Mononuclear cell (primary cell): ENCODE measurements around the gene MESD. TPM values are rescaled to one million over a fixed set of nuclear protein-coding genes. Genes with fewer than 3 reads are reported as not detected.
"Not testable (repeated sequence)": the region's sequence is repeated elsewhere in the genome, so short reads cannot be mapped to it uniquely, and the experiment has no call there.

ENCODE experiments used
- H3K27me3 ChIP-seq: 2 replicates; pipeline ENCODE4 v1.6.0; 2011; ENCODE audit warnings: low read length, control low read depth; ENCODE audit not compliant: insufficient read depth
- H3K4me1 ChIP-seq: 2 replicates; pipeline ENCODE4 v1.5.1; 2011; ENCODE audit warnings: mild to moderate bottlenecking, low read length, control low read depth; ENCODE audit not compliant: insufficient read depth
- H3K4me3 ChIP-seq: 2 replicates; pipeline ENCODE4 v1.5.1; 2011; ENCODE audit warnings: mild to moderate bottlenecking, low read length, moderate library complexity
- H3K9me3 ChIP-seq: 2 replicates; pipeline ENCODE4 v1.5.1; 2011; ENCODE audit warnings: low read depth, mild to moderate bottlenecking, control low read depth, low read length
- total RNA-seq: library from RNA; depleted of rRNA; stranded (reverse); fragments of >200 nt; gene quantifications from one replicate; pipeline ENCODE4 v1.2.3, GENCODE V29; 2012

Gene MESD
- total RNA-seq, 1 donor, result 8.6 TPM

DNA sequence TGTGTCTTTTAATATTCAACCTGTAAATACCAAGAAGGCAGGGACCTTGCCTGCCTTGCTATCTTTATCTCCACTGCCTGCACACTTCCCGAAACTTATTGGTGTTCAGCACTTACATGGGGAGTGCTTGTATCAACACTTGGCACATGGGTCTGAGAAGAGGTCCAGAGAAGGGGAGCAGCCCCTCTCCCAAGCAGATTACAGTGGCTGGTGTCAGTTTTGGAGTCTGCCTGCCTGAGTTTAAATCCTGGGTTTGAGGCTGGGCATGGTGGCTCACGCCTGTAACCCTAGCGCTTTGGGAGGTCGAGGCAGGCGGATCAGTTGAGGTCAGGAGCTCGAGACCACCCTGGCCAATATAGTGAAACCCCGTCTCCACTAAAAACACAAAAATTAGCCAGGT lies 20.3 kb downstream of the MESD start:
- Histone ChIP-seq H3K27me3 (no peaks in the 10 kb centered on the region), H3K4me3 (no peak overlapping the region), H3K4me1 (no peaks in the 10 kb centered on the region), H3K9me3 (no peaks in the 10 kb centered on the region)

DNA sequence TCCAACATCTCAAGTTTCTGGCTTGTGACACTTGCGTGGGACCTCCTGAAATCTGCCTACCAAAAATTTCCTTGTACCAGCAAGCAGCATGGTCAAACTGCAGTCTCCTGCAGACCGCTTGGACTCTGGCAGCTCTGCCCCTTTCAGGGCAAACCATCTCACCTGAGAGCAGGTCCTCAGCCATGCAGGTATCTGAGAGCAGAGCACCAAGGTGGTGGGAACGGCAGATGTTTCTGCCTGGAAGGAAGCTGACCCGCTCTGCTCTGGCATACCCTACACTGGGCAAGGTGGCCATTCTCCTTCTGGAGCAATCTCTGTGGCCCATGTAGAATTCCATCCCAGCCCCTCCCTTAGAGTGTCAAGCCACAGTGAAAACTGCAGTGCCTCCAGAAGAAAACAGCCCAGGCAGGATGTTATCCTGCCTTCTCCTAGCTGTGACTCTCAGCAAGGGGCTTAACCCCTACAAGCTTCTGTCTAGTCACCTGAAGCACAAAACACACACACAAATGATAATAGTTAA lies 21.6 kb downstream of the MESD start:
- no peak overlapping the region for H3K4me3 ChIP-seq
- H3K9me3 ChIP-seq, result no peaks in the 10 kb centered on the region
- H3K4me1 ChIP-seq, result no peaks in the 10 kb centered on the region

DNA sequence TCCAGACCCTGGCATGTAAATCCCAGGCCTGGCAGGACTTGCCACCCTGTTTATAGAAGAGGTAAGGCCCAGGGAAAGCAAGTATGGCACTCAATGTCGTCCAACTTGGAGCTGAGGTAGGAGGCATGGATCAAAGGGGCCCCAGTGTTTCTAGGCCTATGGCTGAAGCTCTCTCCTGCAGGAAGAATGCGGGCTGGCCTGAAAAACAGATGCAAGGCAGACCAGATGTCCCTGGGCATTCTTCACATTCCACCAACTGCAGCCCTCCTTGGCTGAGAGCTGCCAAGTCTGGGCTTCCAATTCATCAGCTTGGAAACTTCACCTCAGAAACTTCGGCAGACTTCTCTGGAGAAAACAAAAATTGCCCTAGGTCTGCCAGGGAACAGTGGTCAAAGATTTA lies 22.2 kb downstream of the MESD start:
- no peak overlapping the region for H3K4me3 ChIP-seq
- H3K4me1 ChIP-seq, result no peaks in the 10 kb centered on the region
- no peaks in the 10 kb centered on the region for H3K9me3 ChIP-seq
- no peaks in the 10 kb centered on the region for H3K27me3 ChIP-seq

More for the DNA sequence above, 21.6 kb downstream of the MESD start:
- H3K27me3 ChIP-seq, result no peaks in the 10 kb centered on the region

DNA sequence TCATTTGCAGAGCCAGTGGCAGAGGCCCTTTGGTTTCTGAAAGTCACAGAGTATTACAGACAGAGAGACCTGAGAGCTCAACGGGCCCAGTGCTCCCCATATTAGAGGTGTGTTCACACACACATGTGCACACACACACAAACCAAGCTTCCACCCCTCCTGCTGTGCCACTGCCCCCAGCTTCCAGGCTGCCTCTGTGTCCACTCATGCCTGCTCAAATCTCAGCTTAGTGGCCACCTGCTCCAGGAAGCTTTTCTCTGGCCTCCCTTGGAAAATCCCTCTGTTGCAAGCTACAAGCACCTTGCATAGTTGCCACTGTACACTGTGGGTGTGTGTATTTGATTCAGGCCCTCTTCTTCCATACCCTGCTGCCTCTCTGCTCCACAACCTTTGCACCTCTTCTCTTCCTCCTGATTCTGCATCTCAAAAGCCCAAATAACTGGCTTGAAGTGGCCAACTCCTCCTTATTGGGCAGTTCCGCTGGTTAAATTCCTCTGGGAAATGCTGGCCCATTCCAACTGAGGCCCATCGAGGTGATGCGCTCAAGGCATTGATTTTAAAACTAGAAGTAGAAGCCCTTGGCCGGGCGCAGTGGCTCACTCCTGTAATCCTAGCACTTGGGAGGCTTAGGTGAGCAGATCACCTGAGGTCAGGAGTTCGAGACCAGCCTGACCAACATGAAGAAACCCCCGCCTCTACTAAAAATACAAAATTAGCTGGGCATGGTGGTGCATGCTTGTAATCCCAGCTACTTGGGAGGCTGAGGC lies 23.0 kb downstream of the MESD start:
- Histone ChIP-seq H3K4me1 (no peaks in the 10 kb centered on the region), H3K27me3 (no peaks in the 10 kb centered on the region), H3K4me3 (no peak overlapping the region), H3K9me3 (no peaks in the 10 kb centered on the region)

DNA sequence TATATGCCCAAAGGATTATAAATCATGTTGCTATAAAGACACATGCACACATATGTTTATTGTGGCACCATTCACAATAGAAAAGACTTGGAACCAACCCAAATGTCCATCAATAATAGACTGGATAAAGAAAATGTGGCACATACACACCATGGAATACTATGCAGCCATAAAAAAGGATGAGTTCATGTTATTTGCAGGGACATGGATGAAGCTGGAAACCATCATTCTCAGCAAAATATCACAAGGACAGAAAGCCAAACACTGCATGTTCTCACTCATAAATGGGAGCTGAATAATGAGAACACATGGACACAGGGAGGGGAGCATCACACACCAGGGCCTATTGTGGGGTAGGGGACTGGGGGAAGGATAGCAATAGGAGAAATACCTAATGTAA lies 24.2 kb downstream of the MESD start:
- H3K4me1 ChIP-seq, H3K27me3 ChIP-seq, H3K4me3 ChIP-seq, H3K9me3 ChIP-seq: not testable (repeated sequence)

DNA sequence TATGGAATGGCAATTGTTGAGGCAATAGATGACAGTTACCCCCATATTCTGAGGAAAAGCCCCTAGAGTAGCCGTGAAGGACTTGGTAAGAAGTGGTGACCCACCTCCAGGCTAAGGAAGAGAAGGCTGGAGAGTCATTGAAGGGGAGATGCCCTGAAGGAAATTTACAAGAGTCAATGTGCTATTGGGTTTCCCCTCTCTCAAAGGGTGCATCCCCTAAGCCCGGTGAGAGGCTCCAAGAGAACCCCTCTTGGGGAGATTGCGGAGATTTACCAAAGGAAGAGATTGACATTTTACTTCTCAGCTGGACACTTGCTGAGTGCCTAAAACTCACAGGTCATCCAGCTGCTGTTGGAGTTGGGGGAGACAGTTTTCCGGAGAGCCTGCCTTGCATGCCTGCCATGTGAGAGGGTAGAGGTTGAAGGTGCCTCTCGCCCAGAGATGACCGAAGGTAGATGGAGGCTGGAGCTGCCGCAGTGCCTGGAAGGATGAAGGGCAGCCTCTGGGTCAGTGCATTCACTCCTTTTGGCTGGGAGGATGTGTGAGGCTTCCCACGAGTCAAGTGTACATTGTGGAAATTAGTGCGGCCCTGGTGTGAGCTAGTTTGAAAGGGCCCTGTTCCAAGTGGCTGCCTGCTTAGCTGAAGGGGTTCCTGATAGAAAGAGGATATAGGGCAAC lies 30.7 kb downstream of the MESD start:
- no peaks in the 10 kb centered on the region for H3K9me3 ChIP-seq
- no peak overlapping the region for H3K4me3 ChIP-seq
- no peaks in the 10 kb centered on the region for H3K27me3 ChIP-seq
- H3K4me1 ChIP-seq, result peaks cover 7% of the 10 kb centered on the region

DNA sequence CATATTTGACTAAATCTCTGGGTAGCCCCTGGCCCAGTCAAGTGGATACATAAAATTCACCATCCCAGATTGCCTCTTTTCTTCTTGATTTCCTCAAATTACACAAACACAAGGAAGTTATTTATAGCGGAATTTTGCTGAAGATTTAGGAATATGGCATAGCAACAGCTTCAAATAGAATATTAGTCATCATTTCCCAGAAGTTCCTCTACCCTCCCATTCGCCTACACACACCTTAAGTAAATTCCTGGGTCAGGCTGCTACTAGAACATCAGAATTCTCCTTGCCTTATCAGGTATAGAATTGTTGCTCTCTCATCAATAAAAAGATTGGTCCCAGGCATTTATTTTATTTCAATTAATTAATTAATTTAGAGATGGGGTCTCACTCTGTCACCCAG lies 31.6 kb downstream of the MESD start:
- peaks cover 7% of the 10 kb centered on the region for H3K4me1 ChIP-seq
- no peak overlapping the region for H3K4me3 ChIP-seq
- H3K27me3 ChIP-seq, result no peaks in the 10 kb centered on the region
- H3K9me3 ChIP-seq, result no peaks in the 10 kb centered on the region

DNA sequence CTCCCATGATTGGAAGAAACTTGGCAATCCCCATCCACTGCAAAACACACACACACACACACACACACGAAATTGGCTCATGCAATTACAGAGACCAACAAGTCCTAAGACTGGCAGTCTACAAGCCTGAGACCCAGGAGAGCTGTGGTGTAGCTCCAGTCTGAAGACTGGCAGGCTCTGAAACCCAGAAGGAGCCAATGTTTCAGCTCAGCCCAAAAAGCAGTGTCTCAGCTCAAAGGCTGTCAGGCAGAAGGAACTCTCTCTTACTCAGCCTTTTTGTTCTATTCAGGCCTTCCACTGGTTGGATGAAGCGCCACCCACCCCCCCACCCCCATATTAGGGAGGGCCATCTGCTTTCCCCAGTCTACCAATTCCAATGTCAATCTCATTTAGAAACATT lies 32.1 kb downstream of the MESD start:
- H3K4me3 ChIP-seq, result no peak overlapping the region
- no peaks in the 10 kb centered on the region for H3K9me3 ChIP-seq
- no peaks in the 10 kb centered on the region for H3K27me3 ChIP-seq
- H3K4me1 ChIP-seq, result peaks cover 7% of the 10 kb centered on the region

DNA sequence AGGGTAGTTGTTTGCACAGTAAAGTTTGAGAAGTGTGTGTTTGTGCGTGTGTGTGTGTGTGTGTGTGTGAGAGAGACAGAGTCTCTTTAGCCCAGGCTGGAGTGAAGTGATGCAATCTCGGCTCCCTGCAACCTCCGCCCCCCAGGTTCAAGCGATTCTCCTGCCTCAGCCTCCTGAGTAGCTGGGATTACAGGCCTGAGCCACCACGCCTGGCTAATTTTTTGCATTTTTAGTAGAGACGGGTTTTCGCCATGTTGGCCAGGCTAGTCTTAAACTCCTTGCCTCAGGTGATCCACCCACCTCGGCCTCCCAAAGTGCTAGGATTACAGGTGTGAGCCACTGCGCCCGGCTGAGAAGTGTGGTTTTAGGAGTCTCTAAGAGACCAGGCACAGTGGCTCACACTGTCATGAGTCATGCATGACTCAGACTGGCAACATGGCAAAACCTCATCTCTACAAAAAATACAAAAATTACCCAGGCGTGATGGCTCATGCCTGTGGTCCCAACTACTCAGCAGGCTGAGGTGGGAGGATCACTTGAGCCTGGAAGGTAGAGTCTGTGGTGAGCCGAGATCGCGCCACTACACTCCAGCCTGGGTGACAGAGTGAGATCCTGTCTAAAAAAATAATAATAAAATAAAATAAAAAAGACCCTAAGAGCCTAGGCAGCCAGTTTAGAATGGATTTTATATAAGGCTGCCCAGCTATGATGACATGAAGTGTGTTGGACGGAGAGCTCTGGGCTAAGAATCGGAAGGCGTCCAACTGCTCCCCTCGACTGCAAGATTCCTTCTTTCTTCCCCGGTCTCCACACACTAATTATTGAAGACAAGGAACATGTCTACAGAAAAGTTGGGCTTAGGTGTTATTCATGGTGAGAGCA lies 33.8 kb downstream of the MESD start:
- not testable (repeated sequence) for H3K4me3 ChIP-seq, H3K4me1 ChIP-seq, H3K27me3 ChIP-seq, H3K9me3 ChIP-seq

DNA sequence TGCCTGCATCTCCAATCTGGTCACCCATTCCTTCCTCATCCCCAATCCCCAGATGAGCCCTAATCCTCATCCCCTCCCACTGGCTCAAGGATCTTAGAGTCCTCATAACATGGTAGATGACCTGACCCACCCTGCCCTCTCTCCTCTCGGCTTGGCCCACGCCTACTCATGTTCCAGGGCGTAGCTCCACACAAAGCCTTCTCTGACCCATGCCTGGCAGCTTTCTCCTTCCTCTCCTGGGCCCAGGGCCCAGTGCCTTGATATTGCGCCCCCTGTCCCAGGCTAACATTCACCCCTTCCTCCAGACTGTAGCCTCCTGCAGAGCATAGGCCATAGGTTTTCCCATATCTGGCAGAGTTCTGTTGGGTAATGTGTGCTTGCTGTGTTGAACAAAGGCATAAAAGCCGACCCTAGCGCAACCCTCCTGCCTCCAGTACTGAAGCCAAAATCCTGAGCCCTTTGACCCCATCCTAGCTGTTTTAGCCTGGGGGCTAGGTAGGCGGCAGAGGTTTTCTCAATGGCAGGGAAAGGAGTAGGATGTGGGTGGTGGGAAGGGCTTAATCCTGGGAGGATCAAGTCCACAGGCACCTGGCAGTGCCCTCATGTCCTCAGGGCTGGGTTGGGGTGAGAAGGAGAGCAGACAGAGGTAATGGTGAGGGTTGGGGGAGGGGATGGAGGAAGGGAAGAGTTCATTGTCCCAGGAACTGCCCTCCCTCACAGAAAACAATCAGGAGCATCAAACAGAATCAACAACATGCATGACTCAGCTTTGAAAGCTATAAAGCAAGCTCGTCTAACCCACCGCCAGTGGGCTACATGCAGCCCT lies 35.5 kb downstream of the MESD start:
- Histone ChIP-seq H3K4me1 (peaks cover 7% of the 10 kb centered on the region), H3K4me3 (no peak overlapping the region)

DNA sequence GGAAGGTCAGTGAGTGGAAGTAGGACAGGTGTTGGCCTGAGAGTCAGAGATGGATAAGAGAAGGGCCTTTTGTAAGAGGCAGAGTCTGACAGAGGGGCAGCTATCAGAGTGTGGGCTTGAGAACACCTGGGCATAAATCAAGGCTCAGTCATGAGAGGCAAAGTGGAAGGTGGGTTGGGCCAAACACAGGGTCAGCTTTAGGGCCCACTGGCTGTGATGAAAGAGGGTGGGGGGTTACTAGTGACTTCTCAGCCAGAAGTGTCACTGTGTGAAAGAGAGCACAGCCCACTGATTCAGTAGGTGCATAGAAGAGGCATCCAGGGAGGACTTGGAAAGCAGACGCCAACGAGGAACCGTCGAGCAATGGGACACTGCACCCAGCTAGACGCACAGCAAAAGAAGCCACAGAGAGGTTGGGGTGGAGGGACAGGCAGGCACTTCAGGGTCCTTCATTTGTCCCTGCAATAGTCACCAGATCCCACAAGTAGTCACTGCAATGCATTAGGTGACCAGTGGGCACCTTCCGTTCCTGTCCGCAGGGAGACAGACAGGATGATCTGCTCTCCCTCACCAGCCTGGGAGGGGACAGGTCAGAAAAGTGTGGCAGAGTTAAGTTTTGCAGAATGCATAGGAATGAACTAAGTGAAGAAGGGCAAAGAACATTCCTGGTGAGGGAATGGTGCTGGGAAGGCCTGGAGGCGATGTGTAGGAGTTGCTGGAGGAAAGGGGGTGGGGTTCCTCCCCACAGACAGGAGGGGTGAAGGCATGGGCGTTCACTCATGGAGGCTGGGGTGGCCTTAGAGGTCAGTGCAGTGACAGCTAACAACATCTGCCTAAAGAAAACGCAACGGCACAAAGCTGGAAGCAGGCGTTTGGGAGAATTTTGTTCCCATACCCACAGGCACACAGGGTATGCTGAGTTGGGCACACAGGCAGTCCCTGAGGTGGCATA lies 36.3 kb downstream of the MESD start:
- no peaks in the 10 kb centered on the region for H3K27me3 ChIP-seq
- H3K9me3 ChIP-seq, result no peaks in the 10 kb centered on the region
- peaks cover 7% of the 10 kb centered on the region for H3K4me1 ChIP-seq
- no peak overlapping the region for H3K4me3 ChIP-seq

More for the DNA sequence above, 35.5 kb downstream of the MESD start:
- H3K27me3 ChIP-seq, result no peaks in the 10 kb centered on the region
- no peaks in the 10 kb centered on the region for H3K9me3 ChIP-seq

DNA sequence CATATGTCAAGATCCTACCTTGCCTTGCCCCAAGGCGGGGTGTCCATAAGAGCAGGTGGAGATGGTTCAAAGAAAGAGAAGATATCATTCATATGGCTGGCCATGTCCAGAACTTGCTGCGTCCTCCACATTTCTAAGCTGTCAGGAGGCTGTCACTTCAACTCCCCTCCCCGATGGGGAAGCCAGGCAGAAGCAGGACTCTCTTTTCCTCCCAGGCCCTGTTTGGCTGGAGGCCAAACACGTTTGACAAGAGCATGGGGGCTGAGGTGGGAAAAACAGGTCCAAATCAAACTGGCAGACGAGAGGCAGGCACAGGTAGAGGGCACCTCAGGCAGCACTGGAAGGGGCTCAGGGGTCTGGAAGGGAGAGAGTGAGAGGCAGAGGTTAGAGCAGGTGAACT lies 37.7 kb downstream of the MESD start:
- no peaks in the 10 kb centered on the region for H3K27me3 ChIP-seq
- H3K9me3 ChIP-seq, result no peaks in the 10 kb centered on the region
- no peak overlapping the region for H3K4me3 ChIP-seq
- H3K4me1 ChIP-seq, result peaks cover 7% of the 10 kb centered on the region

DNA sequence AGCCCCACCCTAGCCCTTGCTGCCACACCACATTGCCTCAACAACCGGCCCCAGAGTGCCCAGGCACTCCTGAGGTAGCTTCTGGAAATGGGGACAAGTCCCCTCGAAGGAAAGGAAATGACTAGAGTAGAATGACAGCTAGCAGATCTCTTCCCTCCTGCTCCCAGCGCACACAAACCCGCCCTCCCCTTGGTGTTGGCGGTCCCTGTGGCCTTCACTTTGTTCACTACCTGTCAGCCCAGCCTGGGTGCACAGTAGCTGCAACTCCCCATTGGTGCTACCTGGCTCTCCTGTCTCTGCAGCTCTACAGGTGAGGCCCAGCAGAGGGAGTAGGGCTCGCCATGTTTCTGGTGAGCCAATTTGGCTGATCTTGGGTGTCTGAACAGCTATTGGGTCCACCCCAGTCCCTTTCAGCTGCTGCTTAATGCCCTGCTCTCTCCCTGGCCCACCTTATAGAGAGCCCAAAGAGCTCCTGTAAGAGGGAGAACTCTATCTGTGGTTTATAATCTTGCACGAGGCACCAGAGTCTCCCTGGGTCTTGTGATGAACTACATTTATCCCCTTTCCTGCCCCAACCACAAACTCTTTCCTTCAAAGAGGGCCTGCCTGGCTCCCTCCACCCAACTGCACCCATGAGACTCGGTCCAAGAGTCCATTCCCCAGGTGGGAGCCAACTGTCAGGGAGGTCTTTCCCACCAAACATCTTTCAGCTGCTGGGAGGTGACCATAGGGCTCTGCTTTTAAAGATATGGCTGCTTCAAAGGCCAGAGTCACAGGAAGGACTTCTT lies 39.1 kb downstream of the MESD start:
- no peaks in the 10 kb centered on the region for H3K4me1 ChIP-seq
- H3K27me3 ChIP-seq, result no peaks in the 10 kb centered on the region
- no peak overlapping the region for H3K4me3 ChIP-seq
- H3K9me3 ChIP-seq, result no peaks in the 10 kb centered on the region
